Adipose tissue (tissue), 3 donors: ENCODE data around the gene C16orf96. TPM values are rescaled to one million over a fixed set of nuclear protein-coding genes. Genes with fewer than 3 reads are reported as not detected.

Experiments
- polyA plus RNA-seq, 3 donors: library from polyadenylated mRNA; stranded (reverse); fragments of 200-250 nt; gene quantifications; one replicate each; pipeline ENCODE4 v1.2.3, GENCODE V29; 2013
- donor health status: healthy with polysubstance abuse.
- donor health status: Bipolar disorder and iron deficiency.
- donor health status: healthy.

C16orf96 gene
- polyA plus RNA-seq, 3 donors = 0.01 to 0.21 TPM; not detected in 1

Other genes with a start within 250 kb of the C16orf96 start
- gene GLIS2, start 240.3 kb upstream of the C16orf96 start, polyA plus RNA-seq = 10 to 100 TPM in 2 of 3 donors, 1 to 10 TPM in 1; 6.2 to 13.6 (median 11.2) TPM
- gene PAM16, start 205.0 kb upstream of the C16orf96 start, polyA plus RNA-seq = 10 to 100 TPM; 57.2 to 86.6 (median 64.8) TPM
- gene VASN, start 184.5 kb upstream of the C16orf96 start, polyA plus RNA-seq = 10 to 100 TPM in 2 of 3 donors, 1 to 10 TPM in 1; 6.0 to 33.9 (median 13.3) TPM
- gene CORO7, start 139.7 kb upstream of the C16orf96 start, polyA plus RNA-seq = 10 to 100 TPM; 10.1 to 23.6 (median 18.6) TPM
- 10 to 100 TPM; 21.6 to 35.5 (median 27.0) TPM for gene DNAJA3, start 130.5 kb upstream of the C16orf96 start, polyA plus RNA-seq
- gene NMRAL1, start 81.7 kb upstream of the C16orf96 start, polyA plus RNA-seq = 10 to 100 TPM; 33.7 to 38.0 (median 36.4) TPM
- 10 to 100 TPM; 28.2 to 81.1 (median 45.7) TPM for gene HMOX2, start 79.9 kb upstream of the C16orf96 start, polyA plus RNA-seq
- gene CDIP1, start 17.6 kb upstream of the C16orf96 start, polyA plus RNA-seq = 10 to 100 TPM; 13.6 to 17.0 (median 16.1) TPM
- 10 to 100 TPM; 12.0 to 34.0 (median 13.2) TPM for gene UBALD1, start 58.5 kb downstream of the C16orf96 start, polyA plus RNA-seq
- 10 to 100 TPM; 15.2 to 31.7 (median 20.1) TPM for gene MGRN1, start 68.5 kb downstream of the C16orf96 start, polyA plus RNA-seq
- 10 to 100 TPM; 22.0 to 47.2 (median 31.0) TPM for gene NUDT16L1, start 137.2 kb downstream of the C16orf96 start, polyA plus RNA-seq
- 10 to 100 TPM; 10.6 to 19.1 (median 11.4) TPM for gene ANKS3, start 177.9 kb downstream of the C16orf96 start, polyA plus RNA-seq
- under 1 TPM; 0.43 to 0.94 (median 0.90) TPM for gene DNAAF8, start 178.2 kb downstream of the C16orf96 start, polyA plus RNA-seq
- gene ZNF500, start 210.8 kb downstream of the C16orf96 start, polyA plus RNA-seq = 1 to 10 TPM; 4.3 to 5.4 (median 4.4) TPM
- gene SEPTIN12, start 232.0 kb downstream of the C16orf96 start, polyA plus RNA-seq = not detected
- gene SMIM22, start 239.0 kb downstream of the C16orf96 start, polyA plus RNA-seq = 100 to 1,000 TPM in 1 of 3 donors, 10 to 100 TPM in 1, 1 to 10 TPM in 1; 3.3 to 174 (median 46.3) TPM
- 10 to 100 TPM; 10.6 to 19.5 (median 15.9) TPM for gene ROGDI, start 246.3 kb downstream of the C16orf96 start, polyA plus RNA-seq